Measurements from ENCODE around the gene ENO1. TPM values are rescaled to one million over a fixed set of nuclear protein-coding genes. Genes with fewer than 3 reads are reported as not detected.
A peak's percentile ranks its signal among the peaks of the same experiment; 100 is the strongest.

Gene ENO1
- total and polyA plus RNA-seq, 2 donors (not counting 3 experiments of a cell fraction or from before 2014, with no cell fraction given) = 1,111 to 1,593 TPM

DNA sequence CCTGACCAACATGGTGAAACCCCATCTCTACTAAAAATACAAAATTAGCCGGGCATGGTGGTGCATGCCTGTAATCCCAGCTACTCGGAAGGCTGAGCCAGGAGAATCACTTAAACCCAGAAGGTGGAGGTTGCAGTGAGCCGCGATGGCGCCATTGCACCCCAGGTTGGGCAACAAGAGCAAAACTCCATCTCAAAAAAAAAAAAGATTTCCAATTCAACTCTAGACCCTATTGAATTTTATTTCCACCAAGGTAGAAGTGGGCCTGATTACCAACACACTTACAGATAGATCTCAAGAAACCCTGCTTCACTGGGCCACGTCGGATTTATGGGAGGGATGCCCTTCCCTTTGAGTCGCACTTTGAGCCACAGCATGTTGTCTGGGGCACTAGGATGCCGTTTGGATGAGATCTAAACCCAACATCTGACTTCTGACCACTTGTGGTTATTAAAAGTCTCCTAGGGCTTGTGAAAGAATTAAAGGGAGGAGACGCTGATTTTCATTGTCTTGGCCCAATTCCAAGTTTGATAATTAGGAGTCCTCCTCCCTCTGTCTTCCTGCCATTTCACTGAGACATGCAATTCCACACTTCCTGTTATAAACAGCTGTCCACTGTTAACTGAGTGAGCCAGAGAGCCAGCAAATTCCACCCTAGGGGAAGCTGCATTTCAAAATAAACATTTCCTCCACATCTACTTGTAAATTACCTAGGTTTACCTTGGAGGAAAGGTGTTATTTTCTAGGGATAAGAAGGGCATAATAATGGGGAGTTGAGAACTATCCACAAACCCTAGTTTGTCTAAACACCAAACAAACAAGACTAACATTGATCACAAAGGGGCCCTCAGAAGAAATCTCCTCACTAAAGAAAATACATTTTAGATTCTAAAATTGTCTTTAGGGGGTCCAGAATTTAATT lies 55.9 kb downstream of the ENO1 start:
- no peak overlapping the region for H2AFZ ChIP-seq (ENCODE audit: low read depth, low read length)
- peak overlapping the region; percentile 61 for H3K4me2 ChIP-seq (ENCODE audit: insufficient read depth, low read length)
- H3K9me3 ChIP-seq (replicated peaks; ENCODE audit: control insufficient read depth, insufficient read depth, low read length) = no peaks in the 10 kb centered on the region
- peaks cover 29% of the 10 kb centered on the region for H3K4me1 ChIP-seq (ENCODE audit: control insufficient read depth, extremely low read depth, insufficient read depth, low read length)
- no peaks in the 10 kb centered on the region for H4K20me1 ChIP-seq (replicated peaks; ENCODE audit: control insufficient read depth, extremely low read depth, insufficient read depth, low read length)
- intact Hi-C loops (cut with micrococcal nuclease) (no loop called here), dilution Hi-C loops (cut with MboI; ENCODE audit: extremely low pct_ligation_motif_present, low sequenced_read_pairs) (no loop called here)
- BruUV-seq (replicated peaks) = no TSS peak
- no peak overlapping the region for H3K4me3 ChIP-seq (replicated peaks in 1 of 3; ENCODE audit: insufficient read depth in 1 of 3, low read depth in 1 of 3, low read length in 3 of 3)
- CTCF ChIA-PET = interaction anchor here (1.3 to 4.3 kb wide), 3 partner anchors 17 to 37 kb away, joined by 3 to 40 read pairs (median 4); no protein-coding TSS in a partner anchor
- peak; percentile 66 for TF ChIP-seq POLR2AphosphoS5 (IDR thresholded peaks at IDR 0.05; ENCODE audit: insufficient read depth, low read depth, low read length)
- peak; percentile 70 for TF ChIP-seq GATA2 (IDR thresholded peaks at IDR 0.05; ENCODE audit: insufficient read depth, insufficient read length, low read depth, low read length)
- peak; percentile 35 for TF ChIP-seq FOS (IDR thresholded peaks at IDR 0.05; ENCODE audit: borderline replicate concordance, insufficient read depth, low read length)
- TF ChIP-seq, protein P1, sequence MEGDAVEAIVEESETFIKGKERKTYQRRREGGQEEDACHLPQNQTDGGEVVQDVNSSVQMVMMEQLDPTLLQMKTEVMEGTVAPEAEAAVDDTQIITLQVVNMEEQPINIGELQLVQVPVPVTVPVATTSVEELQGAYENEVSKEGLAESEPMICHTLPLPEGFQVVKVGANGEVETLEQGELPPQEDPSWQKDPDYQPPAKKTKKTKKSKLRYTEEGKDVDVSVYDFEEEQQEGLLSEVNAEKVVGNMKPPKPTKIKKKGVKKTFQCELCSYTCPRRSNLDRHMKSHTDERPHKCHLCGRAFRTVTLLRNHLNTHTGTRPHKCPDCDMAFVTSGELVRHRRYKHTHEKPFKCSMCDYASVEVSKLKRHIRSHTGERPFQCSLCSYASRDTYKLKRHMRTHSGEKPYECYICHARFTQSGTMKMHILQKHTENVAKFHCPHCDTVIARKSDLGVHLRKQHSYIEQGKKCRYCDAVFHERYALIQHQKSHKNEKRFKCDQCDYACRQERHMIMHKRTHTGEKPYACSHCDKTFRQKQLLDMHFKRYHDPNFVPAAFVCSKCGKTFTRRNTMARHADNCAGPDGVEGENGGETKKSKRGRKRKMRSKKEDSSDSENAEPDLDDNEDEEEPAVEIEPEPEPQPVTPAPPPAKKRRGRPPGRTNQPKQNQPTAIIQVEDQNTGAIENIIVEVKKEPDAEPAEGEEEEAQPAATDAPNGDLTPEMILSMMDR (IDR thresholded peaks at IDR 0.05; ENCODE audit: extremely low read depth in 1 of 2, insufficient read depth in 1 of 2, low read depth in 1 of 2, low read length in 2 of 2) = no peak
- no peak for TF ChIP-seq MYC (IDR thresholded peaks at IDR 0.05; ENCODE audit: low read depth, low read length)
- no peak for TF ChIP-seq POLR2A (IDR thresholded peaks at IDR 0.05; ENCODE audit: low read depth, low read length)
- TF ChIP-seq, protein P2, sequence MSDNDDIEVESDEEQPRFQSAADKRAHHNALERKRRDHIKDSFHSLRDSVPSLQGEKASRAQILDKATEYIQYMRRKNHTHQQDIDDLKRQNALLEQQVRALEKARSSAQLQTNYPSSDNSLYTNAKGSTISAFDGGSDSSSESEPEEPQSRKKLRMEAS (IDR thresholded peaks at IDR 0.05; ENCODE audit: insufficient read depth, insufficient read length) = no peak
- TF ChIP-seq EZH2 (IDR thresholded peaks at IDR 0.05; ENCODE audit: borderline replicate concordance, low read depth, low read length, severe bottlenecking) = no peak
- TF ChIP-seq JUN (IDR thresholded peaks at IDR 0.05; ENCODE audit: borderline replicate concordance, insufficient read depth, insufficient read length, low read depth) = no peak
- FAIRE-seq = peak; percentile 93
- H3K27me3 ChIP-seq (ENCODE audit: control insufficient read depth in 2 of 2, insufficient read depth in 2 of 2, low read length in 2 of 2) = no peaks in the 10 kb centered on the region
- peak overlapping the region; percentile 26 for H3K27ac ChIP-seq (ENCODE audit: insufficient read depth, low read depth, low read length)
- H3K79me2 ChIP-seq (ENCODE audit: control insufficient read depth, insufficient read depth, low read length) = no peaks in the 10 kb centered on the region
- H3K9ac ChIP-seq (replicated peaks; ENCODE audit: extremely low read depth, insufficient read depth, low read length) = no peak overlapping the region
- POLR2A ChIA-PET = no interaction called here
- no peaks in the 10 kb centered on the region for H3K9me1 ChIP-seq (replicated peaks; ENCODE audit: control insufficient read depth, extremely low read depth, insufficient read depth, low read length)
- DNase-seq (ENCODE audit: low read depth, low spot score) = peak; percentile 81
- no peaks in the 10 kb centered on the region for H3K36me3 ChIP-seq (ENCODE audit: control insufficient read depth in 2 of 2, extremely low read depth in 1 of 2, insufficient read depth in 2 of 2, low read length in 2 of 2)

Measured in endothelial cell of umbilical vein (primary cell).